AG04450 (cell line): ENCODE measurements around the gene TRAF2. TPM values are rescaled to one million over a fixed set of nuclear protein-coding genes. Genes with fewer than 3 reads are reported as not detected.
"Not testable (repeated sequence)": the region's sequence is repeated elsewhere in the genome, so short reads cannot be mapped to it uniquely, and the experiment has no call there.

ENCODE experiments used
- CTCF ChIA-PET: fragments of 300-600, 350-600 bp; formaldehyde crosslinking; extraction: SDS; loops from one replicate; lab custom pipeline; 2022; ENCODE audit warnings: antibody characterized with exemption, inconsistent platforms; lab: Charles Lee
- POLR2A ChIA-PET: fragments of 350-600 bp; formaldehyde crosslinking; extraction: SDS; loops from one replicate; lab custom pipeline; 2021; ENCODE audit warnings: antibody characterized with exemption, inconsistent platforms; lab: Yijun Ruan, JAX
- DNase-seq: peaks from one replicate; pipeline ENCODE4 v3.0.0-alpha.2; 2011; ENCODE audit warnings: low read depth, low spot score
- H3K27ac ChIP-seq: one replicate; pipeline ENCODE4 v1.5.1; 2012; ENCODE audit warnings: low read depth, low read length, control low read depth
- H3K27me3 ChIP-seq: one replicate; pipeline ENCODE4 v1.6.0; 2012; ENCODE audit warnings: low read length; ENCODE audit not compliant: control insufficient read depth, insufficient read depth
- H3K4me3 ChIP-seq: 2 replicates; pipeline ENCODE4 v1.5.1; 2011; ENCODE audit warnings: mild to moderate bottlenecking, low read depth, low read length, control low read depth
- H3K9me3 ChIP-seq: 2 replicates; pipeline ENCODE4 v1.5.1; 2012; ENCODE audit warnings: low read length; ENCODE audit not compliant: control insufficient read depth, insufficient read depth
- polyA plus RNA-seq: library from polyadenylated mRNA; depleted of rRNA; stranded (reverse); fragments of >200 nt; gene quantifications from 2 replicates; pipeline ENCODE4 v1.2.3, GENCODE V29; 2011
- TF ChIP-seq, protein P1 (sequence below): IDR thresholded peaks from 2 replicates; pipeline ENCODE4 v1.5.1; 2011; ENCODE audit warnings: low read depth, low read length, control low read depth, inconsistent platforms

The TRAF2 gene
- polyA plus RNA-seq, 1 experiment: 6.1 TPM

GRCh38 chr9:136839229-136840139 is 46.8 kb upstream of the TRAF2 start:
- POLR2A ChIA-PET: interaction anchor here (0.6 kb wide), 1 partner anchor 9 kb away, joined by 3 read pairs; no protein-coding TSS in a partner anchor
- Histone ChIP-seq H3K27me3 (peaks cover 6% of the 10 kb centered on the region), H3K9me3 (no peaks in the 10 kb centered on the region; the same call in 1 of the 2 replicates), H3K27ac (no peak overlapping the region), H3K4me3 (no peak overlapping the region)
- TF ChIP-seq, protein P1, sequence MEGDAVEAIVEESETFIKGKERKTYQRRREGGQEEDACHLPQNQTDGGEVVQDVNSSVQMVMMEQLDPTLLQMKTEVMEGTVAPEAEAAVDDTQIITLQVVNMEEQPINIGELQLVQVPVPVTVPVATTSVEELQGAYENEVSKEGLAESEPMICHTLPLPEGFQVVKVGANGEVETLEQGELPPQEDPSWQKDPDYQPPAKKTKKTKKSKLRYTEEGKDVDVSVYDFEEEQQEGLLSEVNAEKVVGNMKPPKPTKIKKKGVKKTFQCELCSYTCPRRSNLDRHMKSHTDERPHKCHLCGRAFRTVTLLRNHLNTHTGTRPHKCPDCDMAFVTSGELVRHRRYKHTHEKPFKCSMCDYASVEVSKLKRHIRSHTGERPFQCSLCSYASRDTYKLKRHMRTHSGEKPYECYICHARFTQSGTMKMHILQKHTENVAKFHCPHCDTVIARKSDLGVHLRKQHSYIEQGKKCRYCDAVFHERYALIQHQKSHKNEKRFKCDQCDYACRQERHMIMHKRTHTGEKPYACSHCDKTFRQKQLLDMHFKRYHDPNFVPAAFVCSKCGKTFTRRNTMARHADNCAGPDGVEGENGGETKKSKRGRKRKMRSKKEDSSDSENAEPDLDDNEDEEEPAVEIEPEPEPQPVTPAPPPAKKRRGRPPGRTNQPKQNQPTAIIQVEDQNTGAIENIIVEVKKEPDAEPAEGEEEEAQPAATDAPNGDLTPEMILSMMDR: no peak
- DNase-seq: no peak
- CTCF ChIA-PET: no interaction called here

- TF ChIP-seq, protein P1: no peak
- H3K4me3 ChIP-seq: no peak overlapping the region
- ChIA-PET CTCF (interaction anchor here (0.6 to 0.7 kb wide), 3 partner anchors 28 to 170 kb away, joined by 3 to 4 read pairs (median 4); no protein-coding TSS in a partner anchor), POLR2A (interaction anchor here (0.6 kb wide), 1 partner anchor 8 kb away, joined by 3 read pairs; no protein-coding TSS in a partner anchor)
- no peak for DNase-seq
- H3K27ac ChIP-seq: no peak overlapping the region
- H3K9me3 ChIP-seq: peaks cover 4% of the 10 kb centered on the region
- peaks cover 9% of the 10 kb centered on the region for H3K27me3 ChIP-seq
Measured at GRCh38 chr9:136840140-136840876, 46.0 kb upstream of the TRAF2 start.

GRCh38 chr9:136840877-136841645 is 45.3 kb upstream of the TRAF2 start:
- peak; percentile 38 for DNase-seq
- Histone ChIP-seq H3K27me3 (peaks cover 13% of the 10 kb centered on the region), H3K4me3 (no peak overlapping the region), H3K27ac (peak overlapping the region; percentile 31), H3K9me3 (peaks cover 6% of the 10 kb centered on the region)
- ChIA-PET POLR2A (no interaction called here), CTCF (interaction anchor here (0.6 to 2.0 kb wide), 7 partner anchors 9 to 169 kb away, joined by 3 to 6 read pairs (median 4); no protein-coding TSS in a partner anchor)
- TF ChIP-seq, protein P1: no peak

GRCh38 chr9:136841646-136842379 is 44.5 kb upstream of the TRAF2 start:
- H3K4me3 ChIP-seq: not testable (repeated sequence)
- POLR2A ChIA-PET: interaction anchor here (0.6 to 1.3 kb wide), 4 partner anchors 10 to 143 kb away, joined by 3 to 4 read pairs (median 3); no protein-coding TSS in a partner anchor
- H3K27ac ChIP-seq: peak overlapping the region; percentile 31

More at GRCh38 chr9:136841646-136842379, 44.5 kb upstream of the TRAF2 start:
- H3K9me3 ChIP-seq, DNase-seq: not testable (repeated sequence)
- peaks cover 18% of the 10 kb centered on the region for H3K27me3 ChIP-seq
- CTCF ChIA-PET: interaction anchor here (0.9 to 2.0 kb wide), 14 partner anchors 10 to 194 kb away, joined by 3 to 10 read pairs (median 4); no protein-coding TSS in a partner anchor
